ENCODE results near the gene ARL9. TPM values are rescaled to one million over a fixed set of nuclear protein-coding genes. Genes with fewer than 3 reads are reported as not detected.

Gene ARL9
- total RNA-seq, 1 experiment from 2014 or later, result not detected

DNA sequence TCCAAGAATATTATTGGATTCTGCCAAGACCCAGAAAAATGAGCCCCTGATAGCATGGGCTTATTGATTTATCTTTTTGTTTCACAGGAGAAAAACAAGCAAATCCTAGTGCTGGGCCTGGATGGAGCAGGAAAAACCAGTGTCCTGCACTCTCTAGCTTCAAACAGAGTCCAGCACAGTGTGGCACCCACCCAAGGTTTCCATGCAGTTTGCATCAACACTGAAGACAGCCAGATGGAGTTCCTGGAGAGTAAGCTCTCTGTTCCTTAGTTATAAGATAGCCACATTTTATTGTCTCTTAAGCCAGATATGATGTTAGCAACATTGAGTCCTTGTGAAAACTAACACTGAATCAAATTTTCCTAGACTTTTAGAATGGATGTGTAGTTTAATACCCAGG is 5.5 kb downstream of the ARL9 start:
- Mint-ChIP-seq H3K36me3 (ENCODE audit: insufficient read depth in 1 of 3, low read depth in 3 of 3) (no peaks in the 10 kb centered on the region), H3K4me3 (no peak overlapping the region), H3K27me3 (ENCODE audit: low read depth) (peaks cover 25% of the 10 kb centered on the region), H3K4me1 (peaks cover 5 to 7% of the 10 kb centered on the region in 2 experiments), H3K9me3 (no peaks in the 10 kb centered on the region; a peak in 1 of 5 replicates), H3K27ac (no peak overlapping the region)
- no peak for DNase-seq
- Histone ChIP-seq H2BK120ac (ENCODE audit: low read depth, low read length, poor library complexity, severe bottlenecking) (no peak overlapping the region), H3K27ac (ENCODE audit: insufficient read length, low read depth, low read length) (no peak overlapping the region), H2BK15ac (ENCODE audit: low read depth, low read length) (no peak overlapping the region), H2BK5ac (ENCODE audit: insufficient read length, low read length) (no peak overlapping the region), H4K20me1 (ENCODE audit: control insufficient read depth, insufficient read depth, insufficient read length) (no peaks in the 10 kb centered on the region), H2BK12ac (ENCODE audit: insufficient read length, low read depth, low read length) (no peak overlapping the region), H3K4ac (ENCODE audit: low read depth, low read length) (no peak overlapping the region), H3K4me1 (ENCODE audit: insufficient read depth, low read length) (no peaks in the 10 kb centered on the region), H3K23ac (ENCODE audit: insufficient read length, low read depth, low read length) (no peak overlapping the region), H4K91ac (ENCODE audit: insufficient read length, low read depth, low read length) (no peak overlapping the region), H4K8ac (replicated peaks; ENCODE audit: insufficient read length, low read depth, low read length) (no peak overlapping the region), H3K27me3 (ENCODE audit: insufficient read depth, low read length) (peaks cover 7% of the 10 kb centered on the region; the same call in 1 of the 2 replicates), H3K56ac (ENCODE audit: insufficient read length, low read depth, low read length) (no peak overlapping the region), H3K23me2 (ENCODE audit: insufficient read length, low read depth, low read length, poor library complexity, severe bottlenecking) (peaks cover 3% of the 10 kb centered on the region), H3K14ac (ENCODE audit: insufficient read depth, low read length) (no peak overlapping the region), H3K79me2 (ENCODE audit: insufficient read depth, low read length) (no peaks in the 10 kb centered on the region), H4K5ac (ENCODE audit: insufficient read length, low read depth, low read length) (no peak overlapping the region), H3T11ph (ENCODE audit: low read length) (no peak overlapping the region), H2BK20ac (ENCODE audit: low read depth, low read length, poor library complexity, severe bottlenecking) (no peak overlapping the region), H2AFZ (ENCODE audit: low read length) (no peak overlapping the region), H3K9ac (ENCODE audit: extremely low read depth, insufficient read length, low read length) (no peak overlapping the region), H3K18ac (ENCODE audit: insufficient read length, low read depth, low read length) (no peak overlapping the region), H3K79me1 (ENCODE audit: insufficient read depth, low read depth, low read length, poor library complexity, severe bottlenecking) (no peaks in the 10 kb centered on the region), H3K4me2 (ENCODE audit: insufficient read depth, insufficient read length, low read length) (no peak overlapping the region), H3K9me3 (ENCODE audit: control insufficient read depth, low read depth, low read length) (no peaks in the 10 kb centered on the region), H2AK5ac (ENCODE audit: insufficient read length, low read length) (no peak overlapping the region)
- TF ChIP-seq CTCF (conservative IDR thresholded peaks at IDR 0.05), result no peak

All from H9 (cell line).